Keratinocyte (primary cell): ENCODE measurements around the gene NCKAP1.

Source experiments
- EZH2 ChIP-seq: IDR thresholded peaks from one replicate; pipeline ENCODE4 v1.6.1; 2012; ENCODE audit warnings: inconsistent platforms, mild to moderate bottlenecking, low read length, moderate library complexity
- TF ChIP-seq, protein P1 (sequence below), 3 experiments: IDR thresholded peaks in 1 of 3; conservative IDR thresholded peaks in 1 of 3; optimal IDR thresholded peaks in 1 of 3; 2 replicates in 2 of 3; 3 replicates in 1 of 3; pipeline versions ENCODE3 to v1.5.1; 2011; ENCODE audit warnings: low read length in 3 of 3, mild to moderate bottlenecking in 3 of 3, moderate library complexity in 2 of 3, control low read depth in 1 of 3, inconsistent platforms in 1 of 3; ENCODE audit not compliant: insufficient read depth in 2 of 3; ENCODE audit errors: extremely low read depth in 1 of 3

DNA sequence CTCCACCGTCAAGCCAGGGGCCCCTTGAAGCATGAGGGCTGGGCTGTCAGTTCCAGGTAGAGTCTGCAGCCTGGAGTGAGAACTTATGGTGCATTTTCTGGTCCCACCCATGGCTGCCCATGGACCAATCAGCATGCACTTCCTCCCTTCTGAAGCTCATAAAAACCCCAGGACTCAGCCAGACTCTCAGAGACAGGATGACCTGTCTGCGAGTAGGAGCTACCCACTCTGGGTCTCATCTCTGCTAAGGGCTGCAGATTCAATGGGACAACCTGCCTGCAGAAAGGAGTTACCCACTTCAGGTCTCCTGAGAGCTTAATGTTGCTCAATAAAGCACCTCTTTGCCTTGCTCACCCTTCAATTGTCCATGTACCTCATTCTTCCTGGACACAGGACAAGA is 30.9 kb upstream of the NCKAP1 start:
- TF ChIP-seq, protein P1, sequence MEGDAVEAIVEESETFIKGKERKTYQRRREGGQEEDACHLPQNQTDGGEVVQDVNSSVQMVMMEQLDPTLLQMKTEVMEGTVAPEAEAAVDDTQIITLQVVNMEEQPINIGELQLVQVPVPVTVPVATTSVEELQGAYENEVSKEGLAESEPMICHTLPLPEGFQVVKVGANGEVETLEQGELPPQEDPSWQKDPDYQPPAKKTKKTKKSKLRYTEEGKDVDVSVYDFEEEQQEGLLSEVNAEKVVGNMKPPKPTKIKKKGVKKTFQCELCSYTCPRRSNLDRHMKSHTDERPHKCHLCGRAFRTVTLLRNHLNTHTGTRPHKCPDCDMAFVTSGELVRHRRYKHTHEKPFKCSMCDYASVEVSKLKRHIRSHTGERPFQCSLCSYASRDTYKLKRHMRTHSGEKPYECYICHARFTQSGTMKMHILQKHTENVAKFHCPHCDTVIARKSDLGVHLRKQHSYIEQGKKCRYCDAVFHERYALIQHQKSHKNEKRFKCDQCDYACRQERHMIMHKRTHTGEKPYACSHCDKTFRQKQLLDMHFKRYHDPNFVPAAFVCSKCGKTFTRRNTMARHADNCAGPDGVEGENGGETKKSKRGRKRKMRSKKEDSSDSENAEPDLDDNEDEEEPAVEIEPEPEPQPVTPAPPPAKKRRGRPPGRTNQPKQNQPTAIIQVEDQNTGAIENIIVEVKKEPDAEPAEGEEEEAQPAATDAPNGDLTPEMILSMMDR (optimal IDR thresholded peaks at IDR 0.05 in 1 of 3, IDR thresholded peaks at IDR 0.05 in 1 of 3, conservative IDR thresholded peaks at IDR 0.05 in 1 of 3; ENCODE audit: extremely low read depth in 1 of 3, insufficient read depth in 2 of 3, low read length in 3 of 3), result no peak
- no peak for TF ChIP-seq EZH2
